ENCODE results near the gene IST1. TPM values are rescaled to one million over a fixed set of nuclear protein-coding genes. Genes with fewer than 3 reads are reported as not detected.

IST1 gene
- total and polyA plus RNA-seq, 10 of the 15 experiments (the other 5 are each of a cell fraction or from before 2014, with no cell fraction given), result 97.3 to 293 (median 138) TPM

- Histone ChIP-seq H3K4me1 (ENCODE audit: control insufficient read depth, insufficient read depth, low read length) (peaks cover 10% of the 10 kb centered on the region), H3K9ac (ENCODE audit: control insufficient read depth, insufficient read depth, low read length) (no peak overlapping the region), H3K36me3 (ENCODE audit: control insufficient read depth in 2 of 2, insufficient read depth in 2 of 2, low read length in 1 of 2) (peaks cover 0 to 4% of the 10 kb centered on the region in 2 experiments; a peak in 3 of 4 replicates), H3K27ac (ENCODE audit: control insufficient read depth, insufficient read depth) (no peak overlapping the region), H3K4me3 (no peak overlapping the region), H3K9me3 (replicated peaks; ENCODE audit: control insufficient read depth, insufficient read depth, low read length) (no peaks in the 10 kb centered on the region), H2AFZ (ENCODE audit: control insufficient read depth, low read depth, low read length) (no peak overlapping the region), H3K79me2 (ENCODE audit: control insufficient read depth, insufficient read depth, low read length) (no peaks in the 10 kb centered on the region), H3K27me3 (replicated peaks in 1 of 2; ENCODE audit: control insufficient read depth in 2 of 2, insufficient read depth in 2 of 2, low read length in 1 of 2) (no peaks in the 10 kb centered on the region), H4K20me1 (ENCODE audit: control insufficient read depth, insufficient read depth) (no peaks in the 10 kb centered on the region), H3K4me2 (ENCODE audit: control insufficient read depth, insufficient read depth) (no peak overlapping the region)
- no TSS peak for BruUV-seq (replicated peaks)
- intact Hi-C loops (cut with micrococcal nuclease; ENCODE audit: unreplicated experiment), result no loop called here
- SMC1A ChIA-PET (ENCODE audit: uncharacterized antibody, unreplicated experiment), result interaction anchor here (0.5 kb wide), 1 partner anchor 1619 kb away, joined by 3 read pairs; no protein-coding TSS in a partner anchor
- CTCF ChIA-PET, result no interaction called here
- RAD21 ChIA-PET (ENCODE audit: unreplicated experiment), result no interaction called here
- POLR2A ChIA-PET, result interaction anchor here (0.6 kb wide), 1 partner anchor 33 kb away, joined by 3 read pairs; no protein-coding TSS in a partner anchor
- ATAC-seq, result no peak; the same call in 2 of the 3 replicates
- 97% methylated on average over 3 of the region's 3 CpGs for WGBS (ENCODE audit: insufficient coverage, insufficient replicate concordance, low lambda C conversion rate, missing lambda C conversion rate)
- no peak for DNase-seq (ENCODE audit: low read depth, low spot score)
- no peak for FAIRE-seq
- in situ Hi-C loops (cut with MboI), result no loop called here
- TF ChIP-seq GATAD2B (conservative IDR thresholded peaks at IDR 0.05; ENCODE audit: low read depth) (no peak), MTA2 (IDR thresholded peaks at IDR 0.05; ENCODE audit: low read depth) (no peak), NR2C1 (IDR thresholded peaks at IDR 0.05) (no peak), ZBTB40 (IDR thresholded peaks at IDR 0.05; ENCODE audit: borderline replicate concordance) (no peak), SIX5 (IDR thresholded peaks at IDR 0.05; ENCODE audit: low read depth, low read length, severe bottlenecking) (no peak), WRNIP1 (IDR thresholded peaks at IDR 0.05; ENCODE audit: borderline replicate concordance, low read depth, low read length) (no peak), BCLAF1 (IDR thresholded peaks at IDR 0.05) (no peak), BMI1 (IDR thresholded peaks at IDR 0.05; ENCODE audit: borderline replicate concordance) (no peak)
- TF ChIP-seq, protein P1, sequence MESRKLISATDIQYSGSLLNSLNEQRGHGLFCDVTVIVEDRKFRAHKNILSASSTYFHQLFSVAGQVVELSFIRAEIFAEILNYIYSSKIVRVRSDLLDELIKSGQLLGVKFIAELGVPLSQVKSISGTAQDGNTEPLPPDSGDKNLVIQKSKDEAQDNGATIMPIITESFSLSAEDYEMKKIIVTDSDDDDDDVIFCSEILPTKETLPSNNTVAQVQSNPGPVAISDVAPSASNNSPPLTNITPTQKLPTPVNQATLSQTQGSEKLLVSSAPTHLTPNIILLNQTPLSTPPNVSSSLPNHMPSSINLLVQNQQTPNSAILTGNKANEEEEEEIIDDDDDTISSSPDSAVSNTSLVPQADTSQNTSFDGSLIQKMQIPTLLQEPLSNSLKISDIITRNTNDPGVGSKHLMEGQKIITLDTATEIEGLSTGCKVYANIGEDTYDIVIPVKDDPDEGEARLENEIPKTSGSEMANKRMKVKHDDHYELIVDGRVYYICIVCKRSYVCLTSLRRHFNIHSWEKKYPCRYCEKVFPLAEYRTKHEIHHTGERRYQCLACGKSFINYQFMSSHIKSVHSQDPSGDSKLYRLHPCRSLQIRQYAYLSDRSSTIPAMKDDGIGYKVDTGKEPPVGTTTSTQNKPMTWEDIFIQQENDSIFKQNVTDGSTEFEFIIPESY (IDR thresholded peaks at IDR 0.05), result no peak
Observed at GRCh38 chr16:71867939-71868338, 27.4 kb upstream of the IST1 start.

Measured in GM12878 (cell line).